ENCODE results near the gene PCDHAC1.
"Not testable (repeated sequence)": the region's sequence is repeated elsewhere in the genome, so short reads cannot be mapped to it uniquely, and the experiment has no call there.

Gene PCDHAC1, protein sequence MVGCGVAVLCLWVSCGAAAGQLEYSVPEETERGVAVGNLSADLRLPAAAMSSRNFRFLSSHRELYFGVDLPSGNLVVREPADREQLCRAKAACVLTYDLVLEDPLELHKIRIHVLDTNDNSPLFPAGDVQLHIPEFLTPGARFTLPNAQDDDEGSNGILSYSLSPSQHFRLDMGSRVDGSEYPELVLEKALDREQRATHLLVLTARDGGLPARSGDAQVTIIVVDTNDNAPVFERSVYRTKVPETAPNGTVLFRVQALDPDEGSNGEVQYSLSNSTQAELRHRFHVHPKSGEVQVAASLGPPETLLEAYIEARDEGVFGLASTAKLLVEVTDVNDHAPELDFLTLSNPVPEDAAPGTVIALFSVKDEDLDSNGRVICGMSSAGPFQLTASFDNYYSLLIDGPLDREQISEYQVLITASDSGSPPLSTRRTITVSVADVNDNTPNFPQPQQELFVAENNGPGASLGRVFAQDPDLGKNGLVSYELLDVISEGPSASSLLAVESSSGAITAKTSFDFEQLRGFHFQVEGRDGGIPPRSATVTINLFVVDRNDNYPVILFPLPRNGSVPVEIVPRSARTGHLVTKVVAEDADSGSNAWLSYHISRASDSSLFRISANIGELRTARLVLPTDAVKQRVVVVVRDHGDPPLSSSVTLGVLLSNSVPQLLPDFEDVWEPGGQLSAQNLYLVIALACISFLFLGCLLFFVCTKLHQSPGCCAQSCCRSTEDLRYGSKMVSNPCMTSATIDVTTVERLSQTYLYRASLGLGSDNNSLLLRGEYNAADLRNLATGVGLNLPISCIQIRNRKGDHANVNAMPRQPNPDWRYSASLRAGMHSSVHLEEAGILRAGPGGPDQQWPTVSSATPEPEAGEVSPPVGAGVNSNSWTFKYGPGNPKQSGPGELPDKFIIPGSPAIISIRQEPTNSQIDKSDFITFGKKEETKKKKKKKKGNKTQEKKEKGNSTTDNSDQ

DNA sequence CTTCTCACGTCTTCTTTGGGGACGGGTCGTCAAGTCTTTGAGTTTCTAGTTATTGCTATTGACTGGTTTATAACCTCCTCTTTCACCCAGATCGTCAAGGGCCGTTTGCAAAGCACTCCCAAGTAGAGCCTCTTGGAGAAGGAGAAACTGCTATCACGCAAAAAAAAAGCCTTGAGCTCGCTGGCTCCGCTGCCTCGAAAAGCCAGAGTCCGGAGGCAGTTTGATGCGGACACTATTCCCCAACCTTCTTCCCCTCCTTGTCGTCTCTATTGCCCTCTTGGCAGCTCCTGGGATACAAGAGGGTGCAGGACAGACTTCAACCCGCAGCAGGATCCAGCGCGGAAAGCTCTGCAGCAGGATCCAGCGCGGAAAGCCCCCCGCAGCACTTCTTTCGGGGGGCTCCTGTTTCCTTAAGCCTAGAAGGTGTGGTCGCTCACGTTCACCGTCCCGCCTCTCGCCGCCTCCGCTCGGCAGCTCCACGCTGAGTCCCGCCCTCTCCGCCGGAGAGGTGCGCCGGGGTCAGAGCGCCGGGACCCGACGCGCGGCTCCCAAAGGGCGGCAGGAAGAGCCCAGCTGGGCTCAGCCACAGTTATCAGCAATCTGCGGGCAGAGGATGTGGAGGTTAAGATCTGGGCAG is at the start of gene PCDHAC1:
TSS of gene PCDHAC1 (plus strand) at position 494 of the 637 bp plus-strand sequence. CDS start 594 bp downstream, outside the sequence.
- TF ChIP-seq CTCF (IDR thresholded peaks at IDR 0.05; ENCODE audit: low read depth, low read length) = no peak
- peak within 1 kb of the TSS; percentile 31 to 53 for H3K4me3 ChIP-seq (replicated peaks in 1 of 2; ENCODE audit: low read depth in 2 of 2, low read length in 2 of 2)
- DNase-seq (ENCODE audit: low read depth in 2 of 2) = no peak

DNA sequence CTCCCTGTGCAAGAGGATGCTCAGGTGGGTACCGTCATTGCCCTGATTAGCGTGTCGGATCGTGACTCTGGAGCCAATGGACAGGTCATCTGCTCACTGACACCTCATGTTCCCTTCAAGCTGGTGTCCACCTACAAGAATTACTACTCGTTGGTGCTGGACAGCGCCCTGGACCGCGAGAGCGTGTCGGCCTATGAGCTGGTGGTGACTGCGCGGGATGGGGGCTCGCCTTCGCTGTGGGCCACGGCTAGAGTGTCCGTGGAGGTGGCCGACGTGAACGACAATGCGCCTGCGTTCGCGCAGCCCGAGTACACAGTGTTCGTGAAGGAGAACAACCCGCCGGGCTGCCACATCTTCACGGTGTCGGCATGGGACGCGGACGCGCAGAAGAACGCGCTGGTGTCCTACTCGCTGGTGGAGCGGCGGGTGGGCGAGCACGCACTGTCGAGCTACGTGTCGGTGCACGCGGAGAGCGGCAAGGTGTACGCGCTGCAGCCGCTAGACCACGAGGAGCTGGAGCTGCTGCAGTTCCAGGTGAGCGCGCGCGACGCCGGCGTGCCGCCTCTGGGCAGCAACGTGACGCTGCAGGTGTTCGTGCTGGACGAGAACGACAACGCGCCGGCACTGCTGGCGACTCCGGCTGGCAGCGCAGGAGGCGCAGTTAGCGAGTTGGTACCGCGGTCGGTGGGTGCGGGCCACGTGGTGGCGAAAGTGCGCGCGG is 49.4 kb upstream of the PCDHAC1 start:
- not testable (repeated sequence) for DNase-seq (ENCODE audit: low read depth in 2 of 2); H3K4me3 ChIP-seq (replicated peaks in 1 of 2; ENCODE audit: low read depth in 2 of 2, low read length in 2 of 2)

DNA sequence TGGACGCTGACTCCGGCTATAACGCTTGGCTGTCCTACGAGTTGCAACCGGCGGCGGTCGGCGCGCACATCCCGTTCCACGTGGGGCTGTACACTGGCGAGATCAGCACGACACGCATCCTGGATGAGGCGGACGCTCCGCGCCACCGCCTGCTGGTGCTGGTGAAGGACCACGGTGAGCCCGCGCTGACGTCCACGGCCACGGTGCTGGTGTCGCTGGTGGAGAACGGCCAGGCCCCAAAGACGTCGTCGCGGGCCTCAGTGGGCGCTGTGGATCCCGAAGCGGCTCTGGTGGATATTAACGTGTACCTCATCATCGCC is 48.9 kb upstream of the PCDHAC1 start:
- no peak for TF ChIP-seq CTCF (IDR thresholded peaks at IDR 0.05; ENCODE audit: low read depth, low read length)
- no peak for DNase-seq (ENCODE audit: low read depth in 2 of 2)
- H3K4me3 ChIP-seq (replicated peaks in 1 of 2; ENCODE audit: low read depth in 2 of 2, low read length in 2 of 2) = no peak overlapping the region

DNA sequence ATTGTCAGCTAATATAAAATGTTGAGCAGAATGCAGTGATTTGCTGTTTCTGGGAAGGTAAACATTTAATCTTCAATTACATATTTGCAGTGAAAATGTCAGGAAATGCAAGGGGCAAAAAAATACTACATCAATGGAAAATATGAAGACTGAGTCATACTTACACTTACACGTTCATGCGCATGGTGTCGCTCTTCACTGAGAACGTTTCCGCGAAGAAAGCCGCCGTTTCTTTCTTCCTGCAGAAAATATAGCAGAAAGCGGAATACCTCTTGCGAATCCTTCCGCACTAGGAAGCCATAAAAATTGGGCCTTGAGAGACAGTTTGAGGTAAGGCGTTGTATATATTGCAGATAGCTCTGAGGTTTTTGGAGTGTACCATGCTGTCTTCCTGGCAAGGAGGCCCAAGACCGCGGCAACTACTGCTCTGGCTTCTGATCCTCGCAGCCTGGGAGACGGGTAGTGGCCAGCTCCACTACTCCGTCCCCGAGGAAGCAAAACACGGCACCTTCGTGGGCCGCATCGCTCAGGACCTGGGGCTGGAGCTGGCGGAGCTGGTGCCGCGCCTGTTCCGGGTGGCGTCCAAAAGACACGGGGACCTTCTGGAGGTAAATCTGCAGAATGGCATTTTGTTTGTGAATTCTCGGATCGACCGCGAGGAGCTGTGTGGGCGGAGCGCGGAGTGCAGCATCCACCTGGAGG is 44.1 kb upstream of the PCDHAC1 start, which contains the start of gene PCDHA13:
TSS of gene PCDHA13 (plus strand) at position 236 of the 702 bp plus-strand sequence. CDS start at position 381, 145 bp downstream.
- DNase-seq (ENCODE audit: low read depth in 2 of 2) = peak in 1 of 2 donors; percentile 42
- H3K4me3 ChIP-seq (replicated peaks in 1 of 2; ENCODE audit: low read depth in 2 of 2, low read length in 2 of 2) = no peak within 1 kb of the TSS
- no peak for TF ChIP-seq CTCF (IDR thresholded peaks at IDR 0.05; ENCODE audit: low read depth, low read length)

GRCh38 chr5:140882591-140882899 is 43.6 kb upstream of the PCDHAC1 start:
- peak in 1 of 2 donors; percentile 13 for DNase-seq (ENCODE audit: low read depth in 2 of 2)
- no peak for TF ChIP-seq CTCF (IDR thresholded peaks at IDR 0.05; ENCODE audit: low read depth, low read length)
- no peak overlapping the region for H3K4me3 ChIP-seq (replicated peaks in 1 of 2; ENCODE audit: low read depth in 2 of 2, low read length in 2 of 2)

DNA sequence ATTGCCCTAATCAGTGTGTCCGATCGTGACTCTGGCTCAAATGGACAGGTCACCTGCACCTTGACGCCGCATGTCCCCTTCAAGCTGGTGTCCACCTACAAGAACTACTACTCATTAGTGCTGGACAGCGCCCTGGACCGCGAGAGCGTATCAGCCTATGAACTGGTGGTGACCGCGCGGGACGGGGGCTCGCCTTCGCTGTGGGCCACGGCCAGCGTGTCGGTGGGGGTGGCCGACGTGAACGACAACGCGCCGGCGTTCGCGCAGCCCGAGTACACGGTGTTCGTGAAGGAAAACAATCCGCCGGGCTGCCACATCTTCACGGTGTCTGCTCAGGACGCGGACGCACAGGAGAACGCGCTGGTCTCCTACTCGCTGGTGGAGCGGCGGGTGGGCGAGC is 42.7 kb upstream of the PCDHAC1 start:
- TF ChIP-seq CTCF (IDR thresholded peaks at IDR 0.05; ENCODE audit: low read depth, low read length) = no peak
- DNase-seq (ENCODE audit: low read depth in 2 of 2) = no peak
- no peak overlapping the region for H3K4me3 ChIP-seq (replicated peaks in 1 of 2; ENCODE audit: low read depth in 2 of 2, low read length in 2 of 2)
